ENCODE data around the gene OXCT1.

OXCT1 gene

GRCh38 chr5:41788941-41789368 is 81.3 kb downstream of the OXCT1 start:
- peak overlapping the region; percentile 6 for H3K9ac ChIP-seq (ENCODE audit: low read length)
- peaks cover 4% of the 10 kb centered on the region for H3K79me1 ChIP-seq (replicated peaks; ENCODE audit: low read length, poor library complexity, severe bottlenecking)
- no peak overlapping the region for H2AFZ ChIP-seq (ENCODE audit: low read depth, low read length)
- H2BK15ac ChIP-seq (ENCODE audit: low read depth, poor library complexity, severe bottlenecking): no peak overlapping the region
- no peak overlapping the region for H4K8ac ChIP-seq (ENCODE audit: low read length)
- no peaks in the 10 kb centered on the region for H3K27me3 ChIP-seq (ENCODE audit: control insufficient read depth in 1 of 2, insufficient read depth in 1 of 2, low read length in 2 of 2)
- DNase-seq: peak; percentile 19
- H2BK12ac ChIP-seq (ENCODE audit: low read length in 2 of 2): no peak overlapping the region
- peak overlapping the region; percentile 49 for H3K27ac ChIP-seq (ENCODE audit: low read length, poor library complexity, severe bottlenecking)
- no peak overlapping the region for H4K91ac ChIP-seq (ENCODE audit: low read length)
- peaks cover 5% of the 10 kb centered on the region for H3K4me1 ChIP-seq (ENCODE audit: control insufficient read depth, insufficient read depth, low read depth, low read length)
- H3K18ac ChIP-seq (ENCODE audit: low read depth in 1 of 2, low read length in 2 of 2): no peak overlapping the region
- no peaks in the 10 kb centered on the region for H3K9me3 ChIP-seq (ENCODE audit: control insufficient read depth, low read length)
- no peak overlapping the region for H3K4me2 ChIP-seq (ENCODE audit: low read length, poor library complexity, severe bottlenecking)
- no peak overlapping the region for H2BK5ac ChIP-seq (ENCODE audit: low read depth, low read length, poor library complexity, severe bottlenecking)
- H3K36me3 ChIP-seq (ENCODE audit: control insufficient read depth in 1 of 2, insufficient read depth in 2 of 2, low read depth in 1 of 2, low read length in 2 of 2): no peaks in the 10 kb centered on the region
- no peak overlapping the region for H2AK5ac ChIP-seq (ENCODE audit: low read length, severe bottlenecking)
- no peak overlapping the region for H2BK120ac ChIP-seq (ENCODE audit: low read depth, low read length)
- no peak overlapping the region for H3K23ac ChIP-seq (ENCODE audit: low read length in 2 of 2)
- no peak overlapping the region for H3K4me3 ChIP-seq (ENCODE audit: insufficient read depth in 1 of 2, low read depth in 1 of 2, low read length in 2 of 2)
- WGBS: no CpG with 5 or more reads among the region's 2 CpGs
- no peak overlapping the region for H3K14ac ChIP-seq (ENCODE audit: low read length in 2 of 2)
- no peak overlapping the region for H3K4ac ChIP-seq (ENCODE audit: low read depth in 1 of 2, low read length in 2 of 2)

- H3K4me3 ChIP-seq (ENCODE audit: insufficient read depth in 1 of 2, low read depth in 1 of 2, low read length in 2 of 2): no peak overlapping the region
- no peak overlapping the region for H3K9ac ChIP-seq (ENCODE audit: low read length)
- peaks cover 4% of the 10 kb centered on the region for H3K79me1 ChIP-seq (replicated peaks; ENCODE audit: low read length, poor library complexity, severe bottlenecking)
- H2BK120ac ChIP-seq (ENCODE audit: low read depth, low read length): no peak overlapping the region
- no peak overlapping the region for H4K8ac ChIP-seq (ENCODE audit: low read length)
- H2BK5ac ChIP-seq (ENCODE audit: low read depth, low read length, poor library complexity, severe bottlenecking): no peak overlapping the region
- peaks cover 0 to 7% of the 10 kb centered on the region in 2 experiments for H3K36me3 ChIP-seq (ENCODE audit: control insufficient read depth in 1 of 2, insufficient read depth in 2 of 2, low read depth in 1 of 2, low read length in 2 of 2)
- H3K4me1 ChIP-seq (ENCODE audit: control insufficient read depth, insufficient read depth, low read depth, low read length): peaks cover 5% of the 10 kb centered on the region
- H3K9me3 ChIP-seq (ENCODE audit: control insufficient read depth, low read length): no peaks in the 10 kb centered on the region
- no peaks in the 10 kb centered on the region for H3K27me3 ChIP-seq (ENCODE audit: control insufficient read depth in 1 of 2, insufficient read depth in 1 of 2, low read length in 2 of 2)
- no peak overlapping the region for H3K4me2 ChIP-seq (ENCODE audit: low read length, poor library complexity, severe bottlenecking)
- H2AK5ac ChIP-seq (ENCODE audit: low read length, severe bottlenecking): no peak overlapping the region
- no peak overlapping the region for H2AFZ ChIP-seq (ENCODE audit: low read depth, low read length)
- DNase-seq: no peak
- WGBS: 100% methylated on average over 2 of the region's 2 CpGs
- peak overlapping the region; percentile 63 for H3K27ac ChIP-seq (ENCODE audit: low read length, poor library complexity, severe bottlenecking)
- H4K91ac ChIP-seq (ENCODE audit: low read length): no peak overlapping the region
- no peak overlapping the region for H3K23ac ChIP-seq (ENCODE audit: low read length in 2 of 2)
- no peak overlapping the region for H3K18ac ChIP-seq (ENCODE audit: low read depth in 1 of 2, low read length in 2 of 2)
- H3K4ac ChIP-seq (ENCODE audit: low read depth in 1 of 2, low read length in 2 of 2): no peak overlapping the region
- no peak overlapping the region for H2BK12ac ChIP-seq (ENCODE audit: low read length in 2 of 2)
- H2BK15ac ChIP-seq (ENCODE audit: low read depth, poor library complexity, severe bottlenecking): no peak overlapping the region
- H3K14ac ChIP-seq (ENCODE audit: low read length in 2 of 2): no peak overlapping the region
Observed at GRCh38 chr5:41787265-41787664, 83.0 kb downstream of the OXCT1 start.

GRCh38 chr5:41785061-41785460 is 85.2 kb downstream of the OXCT1 start:
- no peaks in the 10 kb centered on the region for H3K27me3 ChIP-seq (ENCODE audit: control insufficient read depth in 1 of 2, insufficient read depth in 1 of 2, low read length in 2 of 2)
- H3K4me1 ChIP-seq (ENCODE audit: control insufficient read depth, insufficient read depth, low read depth, low read length): peaks cover 5% of the 10 kb centered on the region
- DNase-seq: no peak

GRCh38 chr5:41778410-41778809 is 91.8 kb downstream of the OXCT1 start:
- Histone ChIP-seq H3K4me1 (ENCODE audit: control insufficient read depth, insufficient read depth, low read depth, low read length) (no peaks in the 10 kb centered on the region), H3K14ac (ENCODE audit: low read length in 2 of 2) (no peak overlapping the region), H3K36me3 (ENCODE audit: control insufficient read depth in 1 of 2, insufficient read depth in 2 of 2, low read depth in 1 of 2, low read length in 2 of 2) (peaks cover 0 to 11% of the 10 kb centered on the region in 2 experiments), H3K4me2 (ENCODE audit: low read length, poor library complexity, severe bottlenecking) (no peak overlapping the region), H3K4ac (ENCODE audit: low read depth in 1 of 2, low read length in 2 of 2) (no peak overlapping the region), H2BK15ac (ENCODE audit: low read depth, poor library complexity, severe bottlenecking) (no peak overlapping the region), H4K8ac (ENCODE audit: low read length) (no peak overlapping the region), H3K9me3 (ENCODE audit: control insufficient read depth, low read length) (no peaks in the 10 kb centered on the region), H2BK12ac (ENCODE audit: low read length in 2 of 2) (no peak overlapping the region), H3K23ac (ENCODE audit: low read length in 2 of 2) (no peak overlapping the region), H2AK5ac (ENCODE audit: low read length, severe bottlenecking) (no peak overlapping the region), H3K27me3 (ENCODE audit: control insufficient read depth in 1 of 2, insufficient read depth in 1 of 2, low read length in 2 of 2) (no peaks in the 10 kb centered on the region), H3K79me1 (replicated peaks; ENCODE audit: low read length, poor library complexity, severe bottlenecking) (no peaks in the 10 kb centered on the region), H3K27ac (ENCODE audit: low read length, poor library complexity, severe bottlenecking) (no peak overlapping the region), H2AFZ (ENCODE audit: low read depth, low read length) (no peak overlapping the region), H2BK120ac (ENCODE audit: low read depth, low read length) (no peak overlapping the region), H3K9ac (ENCODE audit: low read length) (no peak overlapping the region), H2BK5ac (ENCODE audit: low read depth, low read length, poor library complexity, severe bottlenecking) (no peak overlapping the region), H4K91ac (ENCODE audit: low read length) (no peak overlapping the region), H3K18ac (ENCODE audit: low read depth in 1 of 2, low read length in 2 of 2) (no peak overlapping the region), H3K4me3 (ENCODE audit: insufficient read depth in 1 of 2, low read depth in 1 of 2, low read length in 2 of 2) (no peak overlapping the region)
- WGBS: 100% methylated on average over 1 of the region's 3 CpGs
- no peak for DNase-seq

More at GRCh38 chr5:41785061-41785460, 85.2 kb downstream of the OXCT1 start:
- Histone ChIP-seq H2BK12ac (ENCODE audit: low read length in 2 of 2) (no peak overlapping the region), H2BK5ac (ENCODE audit: low read depth, low read length, poor library complexity, severe bottlenecking) (no peak overlapping the region), H3K18ac (ENCODE audit: low read depth in 1 of 2, low read length in 2 of 2) (no peak overlapping the region), H3K4ac (ENCODE audit: low read depth in 1 of 2, low read length in 2 of 2) (no peak overlapping the region), H3K23ac (ENCODE audit: low read length in 2 of 2) (no peak overlapping the region), H2AFZ (ENCODE audit: low read depth, low read length) (no peak overlapping the region), H3K36me3 (ENCODE audit: control insufficient read depth in 1 of 2, insufficient read depth in 2 of 2, low read depth in 1 of 2, low read length in 2 of 2) (peaks cover 0 to 11% of the 10 kb centered on the region in 2 experiments), H3K9me3 (ENCODE audit: control insufficient read depth, low read length) (no peaks in the 10 kb centered on the region), H2BK120ac (ENCODE audit: low read depth, low read length) (no peak overlapping the region), H3K27ac (ENCODE audit: low read length, poor library complexity, severe bottlenecking) (no peak overlapping the region), H4K8ac (ENCODE audit: low read length) (no peak overlapping the region), H3K4me2 (ENCODE audit: low read length, poor library complexity, severe bottlenecking) (no peak overlapping the region), H2BK15ac (ENCODE audit: low read depth, poor library complexity, severe bottlenecking) (no peak overlapping the region), H3K14ac (ENCODE audit: low read length in 2 of 2) (no peak overlapping the region), H3K9ac (ENCODE audit: low read length) (no peak overlapping the region), H3K4me3 (ENCODE audit: insufficient read depth in 1 of 2, low read depth in 1 of 2, low read length in 2 of 2) (no peak overlapping the region), H3K79me1 (replicated peaks; ENCODE audit: low read length, poor library complexity, severe bottlenecking) (peaks cover 4% of the 10 kb centered on the region), H2AK5ac (ENCODE audit: low read length, severe bottlenecking) (no peak overlapping the region), H4K91ac (ENCODE audit: low read length) (no peak overlapping the region)

Measured in mesenchymal stem cell (in vitro differentiated cells and primary cell).